GM21723 (cell line): ENCODE results near the gene AHI1.

ENCODE experiments used
- ATAC-seq: cut with Tn5 transposase; IDR thresholded peaks from one replicate; pipeline ENCODE4 v1.9.1; 2021; ENCODE audit warnings: mild to moderate bottlenecking, moderate library complexity; ENCODE audit not compliant: unreplicated experiment

Gene AHI1

GRCh38 chr6:135497412-135498184, at the start of gene AHI1:
Gene AHI1, minus strand, starts transcription at chr6:135497740. Its CDS starts 5,503 bp downstream, at chr6:135492237.
- ATAC-seq, result peak; percentile 96

DNA sequence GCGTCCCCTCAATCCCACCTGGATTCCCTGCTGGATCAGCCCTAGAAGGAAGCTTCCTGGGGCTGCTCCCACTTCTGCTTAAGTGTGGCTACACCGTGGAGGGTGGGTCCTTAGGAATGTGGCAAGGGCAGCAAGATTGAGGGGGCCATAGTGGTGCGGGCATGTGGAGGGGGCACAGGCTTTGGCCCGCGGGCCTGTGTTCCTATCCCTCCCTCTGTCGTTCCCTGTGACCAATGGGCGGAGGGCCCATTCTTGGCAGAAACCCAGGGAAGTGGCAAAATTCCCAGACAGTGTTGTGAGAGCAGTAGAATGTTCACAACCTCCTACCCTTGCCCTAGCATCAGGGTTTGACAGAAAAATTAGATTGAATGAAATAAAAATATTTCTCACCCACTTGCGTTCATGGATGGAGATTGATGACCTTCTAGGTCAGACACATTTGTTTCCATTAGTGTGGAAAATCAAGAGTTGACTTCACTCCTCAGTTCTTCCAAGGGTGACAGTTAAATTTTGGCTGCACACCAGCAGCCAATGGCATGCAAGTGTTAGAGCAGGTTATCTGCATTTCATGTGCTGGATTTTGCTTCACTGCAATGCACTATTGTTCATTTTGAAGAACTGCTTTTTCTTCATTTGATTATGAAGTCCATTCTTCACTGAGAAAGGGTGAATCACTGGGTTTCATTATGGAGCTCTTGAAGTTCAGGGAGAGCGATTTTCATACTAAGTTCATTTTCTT, 49.3 kb upstream of the AHI1 start:
- ATAC-seq, result no peak

DNA sequence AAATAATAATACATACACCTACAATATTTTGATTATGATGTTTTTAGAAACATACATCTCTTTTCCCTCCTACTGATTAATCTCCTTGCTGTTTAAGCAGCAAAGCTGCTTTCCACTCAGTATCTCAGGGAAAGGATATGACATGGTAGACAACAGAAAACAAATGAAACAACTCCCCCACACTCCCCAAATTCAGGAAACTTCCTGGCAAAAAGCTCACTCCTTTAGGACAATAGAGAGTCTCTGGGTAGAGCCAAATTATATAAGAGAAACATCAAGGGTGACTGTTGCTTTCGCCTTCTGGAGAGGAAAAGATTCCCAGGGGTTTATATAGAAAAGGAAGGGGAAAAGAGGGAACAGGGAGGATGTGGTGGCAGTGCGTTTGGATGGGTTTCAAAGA, 48.7 kb upstream of the AHI1 start:
- no peak for ATAC-seq

DNA sequence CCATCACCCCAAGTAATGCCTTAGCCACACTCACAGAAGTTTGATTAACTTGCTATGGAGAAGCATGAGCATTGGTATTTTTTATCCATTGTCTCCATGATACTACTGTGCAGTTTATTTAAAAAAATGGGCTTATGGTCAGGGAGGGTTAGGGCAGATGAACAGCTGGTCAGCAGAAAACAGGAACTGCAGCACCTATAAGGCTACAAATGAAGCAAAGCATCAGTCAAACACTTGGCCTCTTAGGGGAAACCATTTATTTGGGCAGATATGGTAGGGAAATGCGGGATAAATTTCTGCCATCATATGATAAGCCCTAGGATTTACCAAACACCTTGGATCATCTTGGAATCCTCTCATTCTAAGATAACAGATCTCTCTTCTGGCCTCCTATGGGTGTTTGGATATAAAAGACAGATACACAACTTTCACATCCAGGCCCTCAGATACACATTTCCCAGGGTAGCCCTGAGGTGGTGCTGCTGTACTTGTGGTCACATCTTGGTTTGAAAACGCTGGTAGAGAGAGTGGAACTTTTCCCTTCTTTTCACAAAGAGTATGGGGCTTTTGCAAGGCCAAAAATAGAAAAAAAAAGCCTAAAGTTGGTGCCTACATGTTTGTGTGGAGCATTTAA, 42.8 kb upstream of the AHI1 start:
- no peak for ATAC-seq

DNA sequence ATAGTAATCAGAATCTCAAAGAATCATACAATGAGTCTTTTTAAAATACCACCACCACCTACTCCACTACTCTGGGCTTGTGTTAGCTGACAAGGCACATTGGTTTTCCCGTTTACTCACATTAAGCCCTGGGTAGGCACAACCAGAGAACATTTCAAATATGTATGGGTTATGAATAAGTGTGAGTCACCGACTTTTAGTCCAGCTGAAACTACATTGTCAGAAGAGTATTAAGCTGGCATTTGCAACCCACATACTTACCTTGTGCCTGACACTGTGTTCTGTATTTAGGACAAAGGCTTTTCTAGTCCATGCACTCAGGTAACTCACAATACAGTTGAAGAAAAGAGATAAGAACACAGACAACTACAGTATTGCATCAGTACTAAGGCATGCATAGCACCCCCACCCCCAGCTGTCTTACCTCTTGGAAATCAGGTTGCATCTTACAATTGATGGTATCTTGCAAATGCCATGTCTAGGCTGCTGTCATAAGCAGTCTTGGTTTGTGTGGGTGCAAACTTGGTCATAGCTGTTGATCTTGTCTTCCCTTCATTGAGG, 40.3 kb upstream of the AHI1 start:
- no peak for ATAC-seq

DNA sequence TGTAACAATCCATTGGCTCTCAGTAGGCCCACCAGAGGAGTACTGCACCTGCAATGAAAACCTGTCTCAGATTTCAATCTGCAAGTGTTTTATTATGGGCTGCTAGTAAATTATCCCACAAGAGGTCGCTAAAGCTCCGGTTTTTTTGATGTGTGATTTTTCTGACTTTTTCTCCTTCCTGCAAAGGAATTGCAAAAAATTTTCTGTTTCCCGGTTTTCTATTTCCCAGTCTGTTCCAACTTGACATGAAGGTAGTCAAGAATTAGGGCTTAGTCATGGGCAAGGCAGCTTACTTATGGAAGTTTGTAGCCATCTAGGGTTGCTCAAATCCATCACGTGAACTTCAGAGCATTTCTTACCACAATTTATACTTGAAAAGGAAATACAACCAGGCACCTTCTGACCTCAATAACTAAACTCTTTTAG, 38.5 kb upstream of the AHI1 start:
- no peak for ATAC-seq

GRCh38 chr6:135534773-135535380, 37.3 kb upstream of the AHI1 start:
- no peak for ATAC-seq

DNA sequence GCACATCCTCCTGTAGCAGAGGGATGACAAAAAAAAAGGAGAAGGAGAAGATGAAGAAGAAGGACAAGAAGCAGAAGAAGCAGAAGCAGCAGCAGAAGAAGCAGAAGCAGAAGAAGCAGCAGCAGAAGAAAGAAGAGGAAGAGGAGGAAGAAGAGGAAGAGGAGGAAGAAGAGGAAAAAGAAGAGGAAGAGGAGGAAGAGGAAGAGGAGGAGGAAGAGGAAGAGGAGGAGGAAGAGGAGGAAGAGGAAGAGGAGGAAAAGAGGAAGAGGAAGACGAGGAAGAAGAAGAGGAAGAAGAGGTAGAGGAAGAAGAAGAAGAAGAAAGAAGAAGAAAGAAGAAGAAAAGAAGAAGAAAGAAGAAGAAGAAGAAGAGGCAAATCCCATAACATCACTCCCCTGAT, 35.0 kb upstream of the AHI1 start:
- no peak for ATAC-seq

DNA sequence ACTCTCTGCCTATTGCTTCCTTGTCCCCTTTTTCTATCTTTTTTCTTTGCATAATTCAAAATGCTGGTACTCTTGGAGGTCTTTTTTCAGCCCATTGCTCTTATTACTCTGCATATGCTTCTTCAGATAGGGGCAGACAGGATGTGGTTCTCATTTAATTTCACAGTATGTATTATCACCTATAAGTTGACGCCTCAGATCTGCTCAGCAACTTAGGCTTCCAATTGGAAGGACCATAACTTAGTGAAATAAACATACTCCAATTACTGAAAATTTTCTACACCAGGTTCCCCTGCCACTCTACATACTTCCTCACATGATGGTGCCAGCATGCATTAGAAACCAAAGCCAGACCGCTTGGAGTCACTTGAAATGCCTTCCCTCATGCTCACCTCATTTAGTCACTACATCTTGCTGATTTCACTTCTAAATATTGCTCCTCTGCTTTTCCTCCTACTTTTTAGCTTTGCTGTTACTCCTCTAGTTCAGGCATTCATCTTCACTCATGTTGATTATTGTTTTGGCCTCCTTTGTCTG, 34.5 kb upstream of the AHI1 start:
- ATAC-seq, result no peak

DNA sequence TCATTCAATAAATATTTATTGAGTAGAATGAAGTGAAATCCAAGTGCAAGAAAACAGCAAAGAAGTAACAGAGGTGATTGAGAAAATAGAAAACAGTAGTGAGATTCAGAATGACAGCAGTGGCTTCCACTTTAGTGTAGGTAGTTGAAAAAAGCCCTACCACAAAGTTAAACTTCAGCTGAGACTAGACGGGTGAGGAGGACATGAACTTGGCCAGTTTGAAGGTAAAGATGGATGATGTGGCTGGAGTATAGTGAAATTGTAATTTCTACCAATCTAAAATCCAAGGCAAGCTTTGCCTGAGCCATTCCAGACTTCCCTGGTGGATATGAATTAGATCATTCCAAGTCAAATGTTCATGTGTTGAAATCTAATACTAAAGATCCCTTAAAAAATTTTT, 32.6 kb upstream of the AHI1 start:
- no peak for ATAC-seq

DNA sequence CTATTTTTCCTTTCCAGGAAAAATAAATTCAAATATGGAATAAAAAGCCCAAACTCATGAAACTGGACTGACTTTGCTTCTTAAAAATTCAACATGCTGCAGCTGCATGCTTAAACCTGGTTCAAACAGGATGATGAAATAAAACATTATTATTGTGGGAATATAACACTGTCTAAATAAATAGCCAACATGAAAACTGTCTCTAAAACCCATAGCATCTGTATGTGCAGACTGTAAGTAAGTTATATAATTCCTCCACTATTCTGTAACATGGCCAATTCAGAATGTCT, 30.4 kb upstream of the AHI1 start:
- ATAC-seq, result no peak

DNA sequence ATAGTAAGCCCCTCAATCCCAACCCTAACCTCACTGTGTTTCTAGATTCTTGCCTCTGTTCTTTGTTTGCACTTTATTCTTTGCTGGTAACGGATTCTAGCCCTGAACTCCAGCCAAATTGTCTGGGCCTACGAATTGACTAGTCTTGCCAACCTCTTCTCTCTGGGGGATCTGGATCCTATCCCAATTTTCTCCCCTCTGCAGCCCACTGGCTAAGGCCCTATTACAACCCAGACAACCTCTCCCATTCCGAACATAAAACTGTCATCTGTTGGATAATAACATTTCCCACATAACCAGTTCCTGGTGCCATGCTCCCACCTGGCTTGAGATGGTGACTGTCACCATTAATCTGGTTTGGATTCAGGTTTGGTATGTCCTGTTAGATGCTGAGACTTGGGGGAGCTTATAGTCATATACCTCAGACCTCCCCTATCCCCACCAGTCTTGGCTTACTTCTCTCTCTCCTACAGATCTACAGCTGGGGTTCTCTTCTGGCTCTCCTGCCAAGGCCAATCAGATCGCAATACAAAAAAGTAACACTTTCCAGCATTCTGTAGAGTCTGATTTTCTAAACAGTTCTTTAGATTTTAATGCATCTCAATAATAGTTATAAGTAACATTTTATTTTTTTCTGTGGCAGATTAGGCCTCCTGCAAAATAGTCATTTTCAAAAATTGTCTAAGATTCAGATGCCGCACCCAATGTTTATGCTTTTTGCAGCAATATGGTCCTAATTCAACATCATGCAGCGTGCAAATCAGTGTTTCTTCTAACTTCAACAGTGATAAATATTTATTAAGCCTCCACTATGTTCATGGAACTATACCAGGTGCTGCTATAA, 29.8 kb upstream of the AHI1 start:
- ATAC-seq, result no peak

- ATAC-seq, result no peak
Observed at GRCh38 chr6:135525594-135525993, 28.1 kb upstream of the AHI1 start.

GRCh38 chr6:135522965-135523692, 25.6 kb upstream of the AHI1 start:
- ATAC-seq, result no peak

DNA sequence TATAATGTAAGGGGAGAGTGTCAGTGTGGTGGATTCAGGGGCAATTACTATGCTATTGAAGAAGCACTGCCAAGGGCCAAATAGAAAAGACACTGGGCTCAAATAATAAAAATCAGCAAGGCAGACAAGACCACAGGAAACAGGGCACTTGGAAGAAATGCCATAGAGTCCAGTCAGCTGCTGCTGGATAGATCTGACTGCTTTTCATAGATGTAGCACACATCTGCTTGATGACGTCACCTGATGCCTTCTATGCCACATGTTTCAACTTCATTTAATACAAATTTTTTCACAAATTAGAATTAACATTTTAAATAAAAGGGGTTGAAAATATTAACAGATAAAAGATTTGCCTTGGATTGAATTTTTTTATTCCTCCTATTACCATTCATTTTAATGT, 23.9 kb upstream of the AHI1 start:
- no peak for ATAC-seq

GRCh38 chr6:135520781-135521180, 23.2 kb upstream of the AHI1 start:
- ATAC-seq, result no peak

GRCh38 chr6:135519348-135519747, 21.8 kb upstream of the AHI1 start:
- ATAC-seq, result no peak

GRCh38 chr6:135517527-135517926, 20.0 kb upstream of the AHI1 start:
- ATAC-seq, result no peak

- no peak for ATAC-seq
Observed at GRCh38 chr6:135514706-135515105, 17.2 kb upstream of the AHI1 start.
